Measurements from ENCODE around the gene C11orf68.

DNA sequence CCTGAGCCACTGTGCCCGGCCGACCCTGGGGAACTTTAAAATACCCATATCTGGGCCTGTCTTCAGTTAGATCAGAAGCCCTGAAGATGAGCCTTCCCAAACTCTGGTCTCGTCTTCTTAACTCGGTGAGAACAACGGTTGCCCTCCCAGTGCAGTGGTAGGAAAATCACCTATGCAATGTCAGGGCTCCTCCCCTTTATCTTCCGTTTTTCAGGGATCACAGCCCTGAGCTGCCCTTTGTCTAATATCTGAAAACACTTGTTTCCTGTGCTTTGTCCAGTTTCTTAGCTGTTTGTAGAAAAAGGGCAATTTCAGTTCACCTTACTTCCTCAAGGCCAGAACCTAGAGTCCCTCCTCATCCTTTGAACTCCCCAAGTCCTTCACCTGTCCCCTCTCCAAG lies 9.8 kb upstream of the C11orf68 start:
- TF ChIP-seq, protein P1, sequence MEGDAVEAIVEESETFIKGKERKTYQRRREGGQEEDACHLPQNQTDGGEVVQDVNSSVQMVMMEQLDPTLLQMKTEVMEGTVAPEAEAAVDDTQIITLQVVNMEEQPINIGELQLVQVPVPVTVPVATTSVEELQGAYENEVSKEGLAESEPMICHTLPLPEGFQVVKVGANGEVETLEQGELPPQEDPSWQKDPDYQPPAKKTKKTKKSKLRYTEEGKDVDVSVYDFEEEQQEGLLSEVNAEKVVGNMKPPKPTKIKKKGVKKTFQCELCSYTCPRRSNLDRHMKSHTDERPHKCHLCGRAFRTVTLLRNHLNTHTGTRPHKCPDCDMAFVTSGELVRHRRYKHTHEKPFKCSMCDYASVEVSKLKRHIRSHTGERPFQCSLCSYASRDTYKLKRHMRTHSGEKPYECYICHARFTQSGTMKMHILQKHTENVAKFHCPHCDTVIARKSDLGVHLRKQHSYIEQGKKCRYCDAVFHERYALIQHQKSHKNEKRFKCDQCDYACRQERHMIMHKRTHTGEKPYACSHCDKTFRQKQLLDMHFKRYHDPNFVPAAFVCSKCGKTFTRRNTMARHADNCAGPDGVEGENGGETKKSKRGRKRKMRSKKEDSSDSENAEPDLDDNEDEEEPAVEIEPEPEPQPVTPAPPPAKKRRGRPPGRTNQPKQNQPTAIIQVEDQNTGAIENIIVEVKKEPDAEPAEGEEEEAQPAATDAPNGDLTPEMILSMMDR (conservative IDR thresholded peaks at IDR 0.05): no peak
- no peak for TF ChIP-seq EZH2 (IDR thresholded peaks at IDR 0.05; ENCODE audit: low read depth)
